K562 (cell line): ENCODE measurements around the gene TCF4. TPM values are rescaled to one million over a fixed set of nuclear protein-coding genes. Genes with fewer than 3 reads are reported as not detected.

Experiments used
- ATAC-seq: fragments of 200-7000 bp; cut with Tn5 transposase; 3 replicates; pipeline ENCODE4 v1.9.1; 2020; ENCODE audit warnings: moderate library complexity
- BruUV-seq: library from RNA; stranded (reverse); fragments of 400-500 nt; replicated peaks from 2 replicates; lab custom pipeline; 2021; lab: Mats Ljungman, UMichigan
- CTCF ChIA-PET: fragments of 300-600 bp; formaldehyde crosslinking; extraction: SDS; loops from one replicate; lab custom pipeline; 2021; ENCODE audit warnings: low intra/inter-chr PET ratio; lab: Yijun Ruan, JAX
- POLR2A ChIA-PET: fragments of 300-600, 350-650 bp; sonication (Branson Sonifier 250); formaldehyde crosslinking; extraction: SDS; loops from one replicate; lab custom pipeline; 2021; ENCODE audit warnings: antibody characterized with exemption, inconsistent platforms; lab: Yijun Ruan, JAX
- DNase-seq, 4 experiments: peaks; one replicate each; pipeline versions ENCODE4 v3.0.0 to v3.0.0-alpha.2; 2011 to 2018; ENCODE audit warnings: low spot score in 3 of 4, mixed read lengths in 3 of 4; ENCODE audit errors: extremely low read depth in 1 of 4
- FAIRE-seq: peaks from 2 replicates; lab custom pipeline; 2011; peaks lifted over from hg19 to GRCh38; lab: Jason Lieb, UNC
- H2AFZ ChIP-seq: 2 replicates; pipeline ENCODE4 v1.6.0; 2011; ENCODE audit warnings: low read depth, low read length, control low read depth, inconsistent platforms
- H3K27ac ChIP-seq: fragments of 200-600 bp; 3 replicates; pipeline ENCODE4 v1.8.0; 2011; ENCODE audit warnings: low read depth, mild to moderate bottlenecking, control low read depth, inconsistent platforms, low read length, moderate library complexity, mixed read lengths; ENCODE audit errors: extremely low read depth
- H3K27me3 ChIP-seq, 2 experiments: fragments of 300-600 bp in 1 of 2; 2 replicates in 1 of 2; 3 replicates in 1 of 2; pipeline versions ENCODE4 v1.6.0 to v1.8.0; 2011; ENCODE audit warnings: inconsistent platforms in 2 of 2, low read length in 2 of 2, mild to moderate bottlenecking in 1 of 2, mixed read lengths in 1 of 2, moderate library complexity in 1 of 2; ENCODE audit not compliant: control insufficient read depth in 2 of 2, insufficient read depth in 2 of 2
- H3K36me3 ChIP-seq: fragments of 300-600 bp; 3 replicates; pipeline ENCODE4 v1.8.0; 2011; ENCODE audit warnings: mild to moderate bottlenecking, low read length, inconsistent platforms; ENCODE audit not compliant: control insufficient read depth, insufficient read depth
- H3K4me1 ChIP-seq, 2 experiments: fragments of 200-600 bp in 1 of 2; replicated peaks in 1 of 2; 2 replicates in 1 of 2; 3 replicates in 1 of 2; pipeline versions ENCODE4 v1.5.1 to v1.8.0; 2011; ENCODE audit warnings: inconsistent platforms in 2 of 2, low read length in 2 of 2, mild to moderate bottlenecking in 1 of 2, mixed read lengths in 1 of 2, moderate library complexity in 1 of 2; ENCODE audit not compliant: control insufficient read depth in 2 of 2, insufficient read depth in 2 of 2
- H3K4me2 ChIP-seq: 2 replicates; pipeline ENCODE4 v1.6.1; 2011; ENCODE audit warnings: low read length, control low read depth, inconsistent platforms, mixed read lengths; ENCODE audit not compliant: insufficient read depth
- H3K4me3 ChIP-seq: fragments of 200-600 bp; sonication (generic), shearing (Covaris generic); 2 replicates; pipeline ENCODE4 v1.5.1; 2016; ENCODE audit warnings: control low read depth, inconsistent platforms
- H3K79me2 ChIP-seq: fragments of 200-600 bp; 3 replicates; pipeline ENCODE4 v1.8.0; 2011; ENCODE audit warnings: low read length, inconsistent platforms; ENCODE audit not compliant: control insufficient read depth, insufficient read depth
- H3K9ac ChIP-seq, 2 experiments: 2 replicates each; pipeline versions ENCODE4 v1.6.0 to v1.6.1; 2011; ENCODE audit warnings: low read depth in 2 of 2, low read length in 2 of 2, control low read depth in 1 of 2, inconsistent platforms in 1 of 2, mild to moderate bottlenecking in 1 of 2, mixed read lengths in 1 of 2; ENCODE audit not compliant: insufficient read depth in 1 of 2
- H3K9me1 ChIP-seq: one replicate; pipeline ENCODE4 v1.6.0; 2011; ENCODE audit warnings: inconsistent platforms, mild to moderate bottlenecking, low read length, moderate library complexity; ENCODE audit not compliant: control insufficient read depth, insufficient read depth
- H3K9me3 ChIP-seq: replicated peaks from 2 replicates; pipeline ENCODE4 v1.5.1; 2011; ENCODE audit warnings: low read depth, low read length, inconsistent platforms; ENCODE audit not compliant: control insufficient read depth, insufficient read depth
- H4K20me1 ChIP-seq: replicated peaks from 2 replicates; pipeline ENCODE4 v1.6.1; 2011; ENCODE audit warnings: low read length, inconsistent platforms, mixed read lengths; ENCODE audit not compliant: control insufficient read depth, insufficient read depth
- CBX5 ChIP-seq: IDR thresholded peaks from 2 replicates; pipeline ENCODE4 v1.6.1; 2014; ENCODE audit warnings: low read depth, borderline replicate concordance
- GABPB1 ChIP-seq: sonication (generic); formaldehyde crosslinking; IDR thresholded peaks from 2 replicates; pipeline ENCODE4 v1.8.0; 2022; ENCODE audit warnings: mild to moderate bottlenecking, missing genetic modification reagents
- IRF1 ChIP-seq: sonication (generic); formaldehyde crosslinking; IDR thresholded peaks from 2 replicates; pipeline ENCODE4 v1.8.0; 2022; ENCODE audit warnings: missing genetic modification reagents, mild to moderate bottlenecking, borderline replicate concordance
- MAFK ChIP-seq: IDR thresholded peaks from 2 replicates; pipeline ENCODE4 v1.6.1; 2011; ENCODE audit warnings: low read length, improper control_type of control experiment
- NCOA2 ChIP-seq, 2 experiments: fragments of 450-650 bp; IDR thresholded peaks; 2 replicates each; pipeline ENCODE4 v1.6.1; 2018; ENCODE audit warnings: mild to moderate bottlenecking in 2 of 2, moderate library complexity in 1 of 2; ENCODE audit not compliant: partially characterized antibody in 2 of 2
- PML ChIP-seq: IDR thresholded peaks from 2 replicates; pipeline ENCODE4 v1.6.1; 2012; ENCODE audit warnings: low read length, inconsistent platforms
- PPARD ChIP-seq: fragments of 250-450 bp; sonication (Bioruptor Pico); IDR thresholded peaks from 2 replicates; pipeline ENCODE4 v1.8.0; 2022; ENCODE audit warnings: inconsistent platforms, mild to moderate bottlenecking, moderate library complexity
- TCF7L2 ChIP-seq: fragments of 150-350 bp; IDR thresholded peaks from 2 replicates; pipeline ENCODE4 v1.6.1; 2016; ENCODE audit warnings: low read depth, mild to moderate bottlenecking, low read length, moderate library complexity
- ZFX ChIP-seq: sonication (generic); formaldehyde crosslinking; IDR thresholded peaks from 2 replicates; pipeline ENCODE4 v1.8.0; 2022; ENCODE audit warnings: mild to moderate bottlenecking, missing genetic modification reagents, moderate library complexity
- ZNF57 ChIP-seq: fragments of 450-650 bp; formaldehyde crosslinking; IDR thresholded peaks from 2 replicates; pipeline ENCODE4 v1.4.0; 2020; ENCODE audit warnings: mild to moderate bottlenecking, moderate library complexity
- WGBS: fragments of 100-300 bp; shearing (Covaris generic); methylation state at CpG from one replicate; pipeline ENCODE4 v1.1.6; 2016; ENCODE audit warnings: low coverage, mixed read lengths; ENCODE audit not compliant: insufficient coverage; ENCODE audit errors: missing lambda C conversion rate; 5-methylcytosine and 5-hydroxymethylcytosine counted together
- in situ Hi-C: fragments of 300-500 bp; cut with MboI; formaldehyde crosslinking; loops from 4 replicates; pipeline ENCODE4 v1.15.0; 2018; ENCODE audit warnings: inconsistent platforms, mixed read lengths
- intact Hi-C: fragments of 100-400 bp; cut with micrococcal nuclease; formaldehyde crosslinking; loops from 2 replicates; pipeline ENCODE4 v1.14.2; 2022
- polyA plus RNA-seq, 8 experiments: library from polyadenylated mRNA; depleted of rRNA in 4 of 8; stranded (reverse) in 5 of 8; unstranded in 3 of 8; fragments of >200 nt; fragmentation: Nextera tagmentation in 2 of 8; fragmentation: Illumina TruSeq in 1 of 8; extraction: Ambion mirVana in 2 of 8; extraction: Trizol in 1 of 8; gene quantifications; 2 replicates each; pipeline versions ENCODE4 v1.2.1 to v1.2.3, GENCODE V29; 2011 to 2014; ENCODE audit warnings: inconsistent platforms in 1 of 8, missing spikeins in 1 of 8
- total RNA-seq, 7 experiments: library from RNA; depleted of rRNA in 6 of 7; stranded (reverse); fragments of >200 nt in 6 of 7; fragmentation: Illumina TruSeq in 2 of 7; extraction: Trizol in 2 of 7; gene quantifications; 2 replicates each; pipeline versions ENCODE4 v1.2.1 to v1.2.3, GENCODE V29; 2011 to 2021; ENCODE audit warnings: low replicate concordance in 1 of 7
- TF ChIP-seq, protein P1 (sequence below): fragments of 450-650 bp; IDR thresholded peaks from 2 replicates; pipeline ENCODE4 v1.7.0; 2016; ENCODE audit warnings: borderline replicate concordance

Gene TCF4
- total and polyA plus RNA-seq, 9 of the 15 experiments (the other 6 are each of a cell fraction or from before 2014, with no cell fraction given), result 4.8 to 24.7 (median 15.2) TPM

GRCh38 chr18:55284614-55285013 is 303.4 kb downstream of the TCF4 start:
- Histone ChIP-seq H3K36me3 (no peaks in the 10 kb centered on the region), H3K9ac (no peak overlapping the region), H3K9me3 (no peaks in the 10 kb centered on the region), H3K4me1 (no peaks in the 10 kb centered on the region; a peak in 1 of 5 replicates), H2AFZ (no peak overlapping the region), H3K4me3 (no peak overlapping the region), H3K79me2 (no peaks in the 10 kb centered on the region), H3K27ac (no peak overlapping the region), H4K20me1 (no peaks in the 10 kb centered on the region), H3K27me3 (no peaks in the 10 kb centered on the region), H3K9me1 (no peaks in the 10 kb centered on the region), H3K4me2 (no peak overlapping the region)
- TF ChIP-seq TCF7L2 (no peak), ZFX (CRISPR knock-in tag) (no peak), CBX5 (no peak), IRF1 (CRISPR knock-in tag) (no peak), PPARD (CRISPR knock-in tag) (no peak), PML (no peak), NCOA2 (IDR thresholded peaks at IDR 0.05; ENCODE audit: partially characterized antibody in 2 of 2) (no peak), MAFK (no peak), GABPB1 (no peak), ZNF57 (CRISPR knock-in tag) (no peak)
- TF ChIP-seq, protein P1, sequence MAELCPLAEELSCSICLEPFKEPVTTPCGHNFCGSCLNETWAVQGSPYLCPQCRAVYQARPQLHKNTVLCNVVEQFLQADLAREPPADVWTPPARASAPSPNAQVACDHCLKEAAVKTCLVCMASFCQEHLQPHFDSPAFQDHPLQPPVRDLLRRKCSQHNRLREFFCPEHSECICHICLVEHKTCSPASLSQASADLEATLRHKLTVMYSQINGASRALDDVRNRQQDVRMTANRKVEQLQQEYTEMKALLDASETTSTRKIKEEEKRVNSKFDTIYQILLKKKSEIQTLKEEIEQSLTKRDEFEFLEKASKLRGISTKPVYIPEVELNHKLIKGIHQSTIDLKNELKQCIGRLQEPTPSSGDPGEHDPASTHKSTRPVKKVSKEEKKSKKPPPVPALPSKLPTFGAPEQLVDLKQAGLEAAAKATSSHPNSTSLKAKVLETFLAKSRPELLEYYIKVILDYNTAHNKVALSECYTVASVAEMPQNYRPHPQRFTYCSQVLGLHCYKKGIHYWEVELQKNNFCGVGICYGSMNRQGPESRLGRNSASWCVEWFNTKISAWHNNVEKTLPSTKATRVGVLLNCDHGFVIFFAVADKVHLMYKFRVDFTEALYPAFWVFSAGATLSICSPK, result no peak
- in situ Hi-C loops, result no loop called here
- POLR2A ChIA-PET, result no interaction called here
- CTCF ChIA-PET, result no interaction called here
- ATAC-seq (no peak), DNase-seq (no peak), FAIRE-seq (no peak)
- BruUV-seq, result no TSS peak
- WGBS, result 43% methylated on average over 2 of the region's 2 CpGs
- intact Hi-C loops, result no loop called here
